H1 (cell line): ENCODE measurements around the gene DNAJB12. TPM values are rescaled to one million over a fixed set of nuclear protein-coding genes. Genes with fewer than 3 reads are reported as not detected.
"Not testable (repeated sequence)": the region's sequence is repeated elsewhere in the genome, so short reads cannot be mapped to it uniquely, and the experiment has no call there.

Experiments used
- CTCF ChIA-PET: fragments of 300-600 bp; sonication (Branson Sonifier 250); formaldehyde crosslinking; loops from one replicate; lab custom pipeline; 2021; ENCODE audit not compliant: partially characterized antibody; lab: Charles Lee
- POLR2A ChIA-PET: fragments of 300-600 bp; sonication (Branson Sonifier 250); formaldehyde crosslinking; loops from one replicate; lab custom pipeline; 2021; ENCODE audit warnings: inconsistent platforms; ENCODE audit not compliant: partially characterized antibody; lab: Charles Lee
- DNase-seq, 2 experiments: peaks; one replicate each; pipeline versions ENCODE4 v3.0.0 to v3.0.0-alpha.2; 2010 to 2022; ENCODE audit warnings: low spot score in 2 of 2, low read depth in 1 of 2, mixed read lengths in 1 of 2
- FAIRE-seq: peaks from 2 replicates; lab custom pipeline; 2011; peaks lifted over from hg19 to GRCh38; lab: Jason Lieb, UNC
- H2AFZ ChIP-seq: 2 replicates; pipeline ENCODE4 v1.8.1; 2012; ENCODE audit warnings: low read length, inconsistent platforms
- H2AK5ac ChIP-seq: 2 replicates; pipeline ENCODE4 v1.6.1; 2013; ENCODE audit warnings: low read depth, low read length
- H2BK120ac ChIP-seq: replicated peaks from 2 replicates; pipeline ENCODE3; 2013; ENCODE audit warnings: low read depth, low read length, inconsistent platforms
- H2BK12ac ChIP-seq: 2 replicates; pipeline ENCODE4 v1.6.1; 2013; ENCODE audit warnings: low read depth, low read length
- H2BK15ac ChIP-seq: 2 replicates; pipeline ENCODE4 v1.6.1; 2013; ENCODE audit warnings: low read length
- H2BK20ac ChIP-seq: 2 replicates; pipeline ENCODE4 v1.6.1; 2013; ENCODE audit warnings: low read length
- H2BK5ac ChIP-seq: 2 replicates; pipeline ENCODE4 v1.6.1; 2013; ENCODE audit warnings: low read depth, low read length
- H3K14ac ChIP-seq: 2 replicates; pipeline ENCODE4 v1.6.1; 2013; ENCODE audit warnings: inconsistent platforms; ENCODE audit not compliant: insufficient read length
- H3K18ac ChIP-seq: 2 replicates; pipeline ENCODE4 v1.6.1; 2013; ENCODE audit warnings: low read length; ENCODE audit errors: extremely low read depth
- H3K23ac ChIP-seq: 2 replicates; pipeline ENCODE4 v1.6.1; 2013; ENCODE audit warnings: inconsistent platforms; ENCODE audit not compliant: insufficient read length
- H3K23me2 ChIP-seq: 2 replicates; pipeline ENCODE4 v1.6.1; 2013; ENCODE audit warnings: low read depth, low read length
- H3K27ac ChIP-seq: 2 replicates; pipeline ENCODE4 v1.6.1; 2011; ENCODE audit warnings: low read depth, low read length, inconsistent platforms
- H3K27me3 ChIP-seq, 4 experiments: replicated peaks in 1 of 4; 1 replicate in 1 of 4; 2 replicates in 3 of 4; pipeline versions ENCODE4 v1.6.1 to v1.8.1; 2011 to 2013; ENCODE audit warnings: low read length in 3 of 4, mild to moderate bottlenecking in 3 of 4, inconsistent platforms in 2 of 4, mixed read lengths in 2 of 4, moderate library complexity in 1 of 4; ENCODE audit not compliant: control insufficient read depth in 3 of 4, insufficient read depth in 3 of 4; ENCODE audit errors: extremely low read depth in 1 of 4
- H3K36me3 ChIP-seq, 4 experiments: 2 replicates each; pipeline versions ENCODE4 v1.6.1 to v1.8.1; 2011 to 2013; ENCODE audit warnings: mild to moderate bottlenecking in 4 of 4, low read length in 3 of 4, moderate library complexity in 2 of 4, control low read depth in 1 of 4, inconsistent platforms in 1 of 4; ENCODE audit not compliant: insufficient read depth in 4 of 4, control insufficient read depth in 2 of 4
- H3K4ac ChIP-seq: replicated peaks from 2 replicates; pipeline ENCODE3; 2013; ENCODE audit warnings: low read length, low read depth, mixed read lengths, inconsistent platforms; ENCODE audit not compliant: insufficient read length
- H3K4me1 ChIP-seq, 4 experiments: replicated peaks in 1 of 4; 1 replicate in 1 of 4; 2 replicates in 3 of 4; pipeline versions ENCODE4 v1.6.1 to v1.8.1; 2011 to 2013; ENCODE audit warnings: low read length in 3 of 4, inconsistent platforms in 2 of 4, mixed read lengths in 1 of 4; ENCODE audit not compliant: insufficient read depth in 4 of 4, control insufficient read depth in 3 of 4
- H3K4me2 ChIP-seq, 2 experiments: 2 replicates each; pipeline versions ENCODE4 v1.6.1 to v1.8.1; 2011 to 2013; ENCODE audit warnings: low read depth in 2 of 2, low read length in 2 of 2, control low read depth in 1 of 2, inconsistent platforms in 1 of 2, mild to moderate bottlenecking in 1 of 2; ENCODE audit not compliant: insufficient read depth in 1 of 2
- H3K4me3 ChIP-seq, 4 experiments: fragments of 200-600, 300-600 bp in 1 of 4; sonication (generic), shearing (Covaris generic), sonication (Bioruptor Twin) in 1 of 4; 2 replicates each; pipeline versions ENCODE4 v1.5.1 to v1.8.1; 2011 to 2016; ENCODE audit warnings: low read length in 4 of 4, low read depth in 3 of 4, control low read depth in 2 of 4, inconsistent platforms in 2 of 4, mild to moderate bottlenecking in 2 of 4, mixed read lengths in 1 of 4, moderate library complexity in 1 of 4; ENCODE audit not compliant: insufficient read depth in 2 of 4; ENCODE audit errors: extremely low read depth in 1 of 4
- H3K56ac ChIP-seq: replicated peaks from 2 replicates; pipeline ENCODE3; 2013; ENCODE audit warnings: low read depth, mild to moderate bottlenecking, mixed read lengths, low read length, inconsistent platforms; ENCODE audit not compliant: insufficient read length
- H3K79me1 ChIP-seq: 2 replicates; pipeline ENCODE4 v1.6.1; 2013; ENCODE audit warnings: low read depth, low read length, control low read depth
- H3K79me2 ChIP-seq, 2 experiments: 2 replicates each; pipeline versions ENCODE4 v1.6.1 to v1.8.1; 2012 to 2013; ENCODE audit warnings: low read length in 2 of 2, mild to moderate bottlenecking in 2 of 2, inconsistent platforms in 1 of 2; ENCODE audit not compliant: insufficient read depth in 2 of 2, control insufficient read depth in 1 of 2
- H3K9ac ChIP-seq, 4 experiments: replicated peaks in 1 of 4; 1 replicate in 1 of 4; 2 replicates in 3 of 4; pipeline versions ENCODE4 v1.6.1 to v1.8.1; 2011 to 2013; ENCODE audit warnings: low read depth in 3 of 4, low read length in 3 of 4, control low read depth in 2 of 4, mild to moderate bottlenecking in 2 of 4, moderate library complexity in 2 of 4, inconsistent platforms in 1 of 4; ENCODE audit errors: extremely low read depth in 1 of 4
- H3K9me3 ChIP-seq, 2 experiments: 2 replicates each; pipeline versions ENCODE4 v1.6.1 to v1.8.1; 2012 to 2013; ENCODE audit warnings: mild to moderate bottlenecking in 2 of 2, moderate library complexity in 2 of 2, control low read depth in 1 of 2, inconsistent platforms in 1 of 2, low read depth in 1 of 2, low read length in 1 of 2, mixed read lengths in 1 of 2; ENCODE audit not compliant: insufficient read depth in 2 of 2
- H4K20me1 ChIP-seq, 2 experiments: replicated peaks in 1 of 2; 2 replicates each; pipeline versions ENCODE3 to v1.8.1; 2011 to 2013; ENCODE audit warnings: inconsistent platforms in 2 of 2, low read length in 2 of 2, mild to moderate bottlenecking in 1 of 2; ENCODE audit not compliant: insufficient read depth in 2 of 2, control insufficient read depth in 1 of 2
- H4K5ac ChIP-seq: 2 replicates; pipeline ENCODE4 v1.6.1; 2013; ENCODE audit warnings: low read length, low read depth, mixed read lengths, inconsistent platforms; ENCODE audit not compliant: insufficient read length
- H4K8ac ChIP-seq: 2 replicates; pipeline ENCODE4 v1.8.0; 2013; ENCODE audit warnings: mild to moderate bottlenecking, moderate library complexity, low read length, inconsistent platforms; ENCODE audit not compliant: insufficient read depth; ENCODE audit errors: extremely low read depth
- H4K91ac ChIP-seq: replicated peaks from 2 replicates; pipeline ENCODE3; 2013; ENCODE audit warnings: low read length, mixed read lengths, inconsistent platforms; ENCODE audit not compliant: insufficient read length
- RBBP5 ChIP-seq: IDR thresholded peaks from 2 replicates; pipeline ENCODE4 v1.7.1; 2012; ENCODE audit warnings: low read depth, mild to moderate bottlenecking, inconsistent platforms, low read length, moderate library complexity, borderline replicate concordance
- TAF1 ChIP-seq: IDR thresholded peaks from 2 replicates; pipeline ENCODE4 v1.6.1; 2011; ENCODE audit warnings: mild to moderate bottlenecking, low read depth, low read length
- WGBS, 2 experiments: shearing (Covaris generic) in 1 of 2; methylation state at CpG; one replicate each; pipeline versions ENCODE4 v1.1.6 to v1.1.7; 2013 to 2015; ENCODE audit warnings: low lambda C conversion rate in 2 of 2, mixed read lengths in 2 of 2, inconsistent platforms in 1 of 2, low coverage in 1 of 2, missing lambda C conversion rate in 1 of 2; ENCODE audit not compliant: insufficient replicate concordance in 2 of 2, insufficient coverage in 1 of 2, insufficient read length in 1 of 2; ENCODE audit errors: extremely low coverage in 1 of 2, missing lambda C conversion rate in 1 of 2; 5-methylcytosine and 5-hydroxymethylcytosine counted together
- polyA plus RNA-seq, 7 experiments: library from polyadenylated mRNA; depleted of rRNA in 3 of 7; stranded (reverse) in 5 of 7; unstranded in 2 of 7; fragments of >200 nt in 5 of 7; fragments of 200-250 nt in 2 of 7; gene quantifications; 1 replicate in 5 of 7; 2 replicates in 1 of 7; 4 replicates in 1 of 7; pipeline versions ENCODE4 v1.2.1 to v1.2.3, GENCODE V29; 2011 to 2013; ENCODE audit warnings: missing spikeins in 2 of 7, mixed read lengths in 2 of 7
- total RNA-seq: library from RNA; stranded (reverse); fragmentation: NEBNext Ultra II Directional; extraction: Animal tissue kit (Norgen Biotek cat#: 25700); gene quantifications from 2 replicates; pipeline ENCODE4 v1.2.1, GENCODE V29; 2021

DNAJB12 gene
- total and polyA plus RNA-seq, 2 of the 8 experiments (the other 6 are each of a cell fraction or from before 2014, with no cell fraction given), result 10.8 to 20.5 TPM

- Histone ChIP-seq H4K5ac (peak overlapping the region; percentile 50), H2BK120ac (peak overlapping the region; percentile 59), H3K4ac (peak overlapping the region; percentile 73), H2BK5ac (0 out of 2 replicates have a peak overlapping the region, but pooled peaks have one; percentile 75), H3K18ac (peak overlapping the region; percentile 60; the same call in 1 of the 2 replicates), H2BK12ac (peak overlapping the region; percentile 84; the same call in 1 of the 2 replicates), H4K8ac (peak overlapping the region; percentile 48), H4K91ac (peak overlapping the region; percentile 82), H3K4me1 (peaks cover 9 to 35% (median 19%) of the 10 kb centered on the region in 4 experiments), H3K4me2 (peak overlapping the region in 1 of 2 experiments; percentile 14; a peak in 1 of 4 replicates)
- H3K36me3 ChIP-seq, H3K9me3 ChIP-seq, H3K4me3 ChIP-seq, H3K79me1 ChIP-seq, H3K23me2 ChIP-seq, H3K23ac ChIP-seq, H3K79me2 ChIP-seq, H3K56ac ChIP-seq, H2BK20ac ChIP-seq, H2BK15ac ChIP-seq, H3K27ac ChIP-seq, FAIRE-seq, H3K9ac ChIP-seq, H3K27me3 ChIP-seq, H4K20me1 ChIP-seq, H2AK5ac ChIP-seq, H3K14ac ChIP-seq, H2AFZ ChIP-seq: not testable (repeated sequence)
- WGBS, 2 experiments, result 77% methylated on average over 24 of the region's 49 CpGs; no CpG with 5 or more reads in 1 of the 2 experiments
- DNase-seq, result peak in 1 of 2 experiments; percentile 70
- CTCF ChIA-PET, result interaction anchor here (0.7 to 10.8 kb wide), 15 partner anchors 9 to 347 kb away, joined by 3 to 91 read pairs (median 5); partner anchors contain the start of gene DDIT4
- POLR2A ChIA-PET, result interaction anchor here (0.9 to 39.2 kb wide), 8 partner anchors 9 to 65 kb away, joined by 3 to 895 read pairs (median 4); partner anchors contain the start of gene DDIT4
- 0 out of 2 replicates have a peak, but pooled peaks have one; percentile 19 for TF ChIP-seq TAF1
- 0 out of 2 replicates have a peak, but pooled peaks have one; percentile 38 for TF ChIP-seq RBBP5
Measured at GRCh38 chr10:72325243-72326175, 29.2 kb downstream of the DNAJB12 start.
